HG02884 (cell line): ENCODE data around the gene SRRM5.
"Not testable (repeated sequence)": the region's sequence is repeated elsewhere in the genome, so short reads cannot be mapped to it uniquely, and the experiment has no call there.

Experiments
- ATAC-seq: cut with Tn5 transposase; IDR thresholded peaks from one replicate; pipeline ENCODE4 v1.9.1; 2021; ENCODE audit warnings: mild to moderate bottlenecking, moderate library complexity; ENCODE audit not compliant: unreplicated experiment

SRRM5 gene, protein sequence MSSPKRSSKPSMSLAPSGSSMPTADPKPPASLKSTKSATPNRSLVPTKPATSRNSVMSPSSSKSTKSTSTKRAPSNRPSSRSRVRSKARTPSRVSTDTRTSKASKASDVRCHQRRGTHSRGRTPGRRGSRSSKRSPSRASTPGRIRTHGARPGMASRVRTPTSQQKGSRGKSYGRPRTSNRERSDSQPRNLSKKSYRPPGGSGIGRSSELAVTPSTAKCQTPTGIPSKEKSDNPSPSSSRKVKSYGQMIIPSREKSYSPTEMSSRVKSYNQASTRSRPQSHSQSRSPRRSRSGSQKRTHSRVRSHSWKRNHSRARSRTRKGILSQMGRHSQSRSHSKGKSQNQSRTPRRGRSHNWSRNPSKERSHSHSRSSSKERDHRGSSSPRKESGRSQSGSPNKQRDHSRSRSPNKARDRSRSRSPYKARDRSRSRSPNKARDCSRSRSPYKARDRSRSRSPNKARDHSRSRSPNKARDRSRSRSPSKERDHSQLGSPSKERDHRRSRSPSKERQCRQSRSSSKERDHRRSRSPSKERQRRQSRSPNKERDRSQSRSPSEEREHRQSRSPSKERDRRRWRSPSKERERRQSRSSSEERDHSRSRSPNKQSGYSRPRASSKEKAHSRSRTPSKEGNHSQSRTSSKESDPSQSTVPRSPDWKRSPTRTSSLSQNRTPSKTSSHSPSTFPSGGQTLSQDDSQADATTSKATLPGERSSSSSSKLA

DNA sequence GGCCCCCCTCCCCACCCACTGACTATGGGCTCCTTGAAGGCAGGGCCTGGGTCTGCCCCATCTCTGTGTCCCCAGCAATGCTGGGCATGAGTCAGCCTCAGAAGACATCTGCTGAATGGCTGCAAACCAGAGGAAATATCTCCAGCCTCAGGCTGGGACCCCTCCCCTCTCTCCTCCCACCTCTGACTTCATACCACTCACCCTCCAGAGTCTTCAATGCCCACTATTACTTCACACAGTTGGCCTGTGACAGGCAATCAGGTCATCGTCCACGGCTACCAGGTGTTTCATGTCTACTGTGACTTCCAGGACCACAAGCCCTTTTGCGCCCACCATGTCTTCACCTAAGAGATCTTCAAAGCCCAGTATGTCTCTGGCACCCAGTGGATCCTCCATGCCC lies at the start of gene SRRM5:
TSS of gene SRRM5 (plus strand) at position 301 of the 400 bp plus-strand sequence. CDS start at position 335, 34 bp downstream.
- no peak for ATAC-seq

DNA sequence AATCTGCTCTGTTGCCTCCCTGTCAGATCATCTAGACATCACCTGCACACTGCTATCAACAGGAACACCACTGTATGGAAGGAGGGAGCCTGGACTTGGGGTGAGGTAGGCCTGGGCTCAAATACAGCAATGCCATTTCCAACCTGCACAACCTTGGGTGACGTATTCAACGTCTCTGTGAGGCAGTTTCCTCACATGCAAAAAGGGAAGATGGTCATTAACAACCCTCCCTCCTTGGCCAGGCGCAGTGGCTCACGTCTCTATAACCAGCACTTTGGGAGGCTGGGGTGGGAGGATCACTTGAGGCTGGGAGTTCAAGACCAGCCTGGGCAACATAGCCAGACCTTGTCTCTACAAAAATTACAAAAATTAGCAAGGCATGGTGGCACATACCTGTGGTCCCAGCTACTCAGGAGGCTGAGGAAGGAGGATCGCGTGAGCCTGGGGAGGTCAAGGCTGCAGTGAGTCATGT lies 49.6 kb upstream of the SRRM5 start:
- no peak for ATAC-seq

DNA sequence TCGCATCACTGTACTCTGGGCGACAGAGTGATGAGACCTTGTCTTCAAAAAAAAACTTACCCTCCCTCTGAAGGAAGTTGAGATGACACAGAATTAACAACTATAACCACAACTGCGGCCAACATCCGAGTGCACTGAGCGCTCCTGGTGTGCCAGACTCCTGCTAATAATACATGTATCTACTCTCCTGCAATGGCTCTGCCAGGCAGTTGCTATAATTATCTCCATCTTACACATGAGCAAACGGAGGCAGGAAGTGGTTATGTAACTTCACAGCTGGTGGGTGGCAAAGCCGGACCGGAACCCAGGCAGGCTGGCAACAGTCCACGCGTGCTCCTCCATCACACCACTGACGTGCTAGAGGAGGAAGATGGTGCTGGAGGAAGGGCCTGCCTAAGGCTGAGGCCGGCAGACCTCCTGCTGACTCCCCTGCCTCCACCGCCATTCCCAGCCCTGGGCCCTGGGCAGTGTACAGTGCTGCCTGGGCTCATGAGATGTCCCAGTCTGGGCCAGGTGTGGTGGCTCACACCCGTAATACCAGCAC lies 49.1 kb upstream of the SRRM5 start:
- ATAC-seq: peak; percentile 52

DNA sequence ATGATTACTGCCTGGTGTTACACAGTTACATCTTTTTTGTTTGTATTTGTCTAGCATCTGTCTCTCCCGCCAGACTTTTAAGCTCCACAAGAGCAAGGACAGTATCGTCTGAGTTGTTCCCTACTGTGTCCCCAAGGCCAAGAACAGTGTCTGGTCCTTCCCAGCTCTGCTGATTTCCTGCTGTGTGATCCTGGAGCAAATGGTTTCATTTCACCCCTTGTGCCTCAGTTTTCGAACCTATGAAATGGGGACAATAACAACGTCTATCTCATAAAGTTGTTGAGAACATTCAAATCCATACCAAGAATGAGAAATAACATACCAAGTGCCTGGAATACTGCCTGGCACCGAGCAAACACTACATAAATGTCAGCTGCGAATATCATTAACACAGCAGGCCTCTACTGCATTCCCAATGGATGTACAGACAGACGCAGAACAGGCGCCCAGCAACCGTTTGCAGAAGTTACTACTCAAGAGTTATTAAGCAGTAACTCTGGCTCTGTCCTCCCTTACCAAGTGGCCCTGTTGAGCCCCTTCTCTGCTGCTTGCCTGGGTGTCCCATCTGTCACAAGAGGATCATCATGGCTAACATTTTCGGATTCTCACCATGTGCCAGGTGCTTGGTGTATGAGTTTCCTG lies 48.0 kb upstream of the SRRM5 start:
- ATAC-seq: no peak

DNA sequence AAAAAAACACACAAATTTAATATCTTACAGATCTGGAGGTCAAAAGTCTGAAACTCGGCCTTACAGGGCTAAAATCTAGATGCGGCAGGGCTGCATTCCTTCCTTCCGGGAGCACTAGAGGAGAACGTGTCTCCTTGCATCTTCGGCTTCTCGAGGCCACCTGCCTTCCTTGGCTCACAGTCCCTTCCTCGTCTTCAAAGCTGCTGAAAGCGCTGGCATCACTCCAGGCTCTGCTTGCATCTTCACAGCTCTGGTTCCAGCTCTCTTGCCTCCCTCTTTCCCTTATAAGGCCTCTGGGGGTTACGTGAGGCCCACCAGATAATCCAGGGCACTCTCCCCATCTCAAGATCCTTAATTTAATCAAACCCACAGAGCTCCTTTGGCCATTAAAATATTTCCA lies 47.1 kb upstream of the SRRM5 start:
- ATAC-seq: no peak

DNA sequence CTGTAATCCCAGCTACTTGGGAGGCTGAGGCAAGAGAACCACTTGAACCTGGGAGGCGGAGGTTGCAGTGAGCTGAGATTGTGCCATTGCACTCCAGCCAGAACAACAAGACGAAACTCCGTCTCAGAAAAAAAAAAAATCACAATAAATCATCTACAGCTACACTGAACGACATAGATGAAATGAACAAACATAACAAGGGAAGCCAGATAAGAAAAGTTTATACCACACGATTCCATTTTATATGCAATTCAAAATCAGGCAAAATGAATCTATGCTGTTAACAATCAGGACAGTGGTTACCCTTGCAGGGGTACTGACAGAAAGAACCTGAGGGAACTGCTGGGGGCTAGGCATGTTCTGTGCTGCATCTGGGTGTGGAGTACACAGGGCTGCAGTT lies 42.2 kb upstream of the SRRM5 start:
- no peak for ATAC-seq

DNA sequence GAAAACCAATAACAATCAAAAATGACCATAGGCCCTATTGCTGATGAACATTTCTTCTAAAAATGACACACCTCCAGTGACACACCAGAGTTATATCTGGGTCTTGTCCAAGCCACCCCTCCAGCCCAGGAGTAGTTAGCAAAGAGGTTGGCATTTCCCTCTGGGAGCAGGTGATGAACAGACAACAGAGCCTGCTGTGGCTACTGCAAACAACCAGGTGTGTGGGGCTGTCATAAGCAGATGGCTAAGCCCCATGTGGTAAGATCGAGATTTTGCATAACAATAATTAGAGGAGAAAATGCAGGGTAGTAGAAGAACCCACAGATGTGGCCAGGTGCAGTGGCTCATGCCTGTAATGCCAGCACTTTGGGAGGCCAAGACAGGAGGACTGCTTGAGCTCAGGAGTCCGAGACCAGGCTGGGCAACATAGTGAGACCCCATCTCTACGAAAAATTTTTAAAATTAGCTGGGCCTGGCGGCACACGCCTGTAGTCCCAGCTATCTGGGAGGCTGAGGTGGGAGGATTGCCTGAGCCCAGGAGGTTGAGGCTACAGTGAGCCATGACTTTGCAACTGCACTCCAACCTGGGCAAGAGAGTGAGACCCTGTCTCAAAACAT lies 41.6 kb upstream of the SRRM5 start:
- ATAC-seq: no peak

DNA sequence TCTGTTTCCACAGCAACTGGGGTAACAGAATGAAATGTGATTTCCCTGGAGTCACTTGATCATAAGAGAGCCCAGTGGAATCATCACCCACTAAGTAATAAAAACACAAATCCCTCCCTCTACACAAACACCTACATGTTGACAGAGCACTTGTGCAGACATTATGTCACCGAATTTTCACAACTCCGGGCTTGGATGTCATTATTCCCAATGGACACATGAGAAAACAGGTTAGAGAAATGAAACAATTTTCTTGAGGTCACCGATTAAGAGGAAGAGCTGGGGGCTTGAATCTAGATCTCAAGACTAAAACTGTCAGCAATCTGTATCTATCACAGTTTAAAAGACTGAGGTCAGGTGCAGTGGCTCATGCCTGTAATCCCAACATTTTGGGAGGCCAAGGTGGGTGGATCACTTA lies 39.7 kb upstream of the SRRM5 start:
- ATAC-seq: no peak

DNA sequence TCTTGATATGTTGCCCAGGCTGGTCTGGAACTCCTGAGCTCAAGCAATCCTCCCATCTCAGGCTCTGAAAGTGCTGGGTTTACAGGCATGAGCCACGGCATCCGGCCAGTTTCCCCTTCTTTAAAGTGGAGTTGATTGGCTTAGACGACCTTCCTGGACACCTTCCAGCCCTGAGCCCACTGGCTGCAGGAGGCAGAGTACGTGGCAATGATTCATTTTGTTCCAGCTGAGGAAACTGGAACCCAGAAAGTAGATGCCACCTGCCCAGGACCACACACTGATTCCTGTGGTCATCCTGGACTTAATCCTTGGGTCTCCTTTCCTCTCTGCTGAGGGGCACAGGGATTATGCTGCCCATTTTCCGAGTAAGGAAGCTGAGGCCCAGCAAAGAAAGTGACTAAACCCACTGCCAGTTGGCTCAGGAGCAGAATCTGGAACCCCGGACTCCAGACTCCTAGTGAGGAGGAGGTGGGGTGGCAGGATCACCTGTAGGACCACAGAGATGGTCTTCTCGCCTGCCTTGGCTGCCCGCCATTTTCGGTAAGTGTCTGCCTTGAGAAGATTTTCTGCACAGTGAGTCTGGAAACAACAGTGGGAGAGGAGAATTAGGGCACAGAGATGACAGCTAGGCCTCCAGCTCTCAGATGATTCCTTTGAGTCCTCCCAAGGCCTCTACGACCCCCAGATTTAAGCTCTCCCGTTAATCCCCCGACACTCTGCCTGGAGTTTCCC lies 37.3 kb upstream of the SRRM5 start:
- ATAC-seq: no peak

DNA sequence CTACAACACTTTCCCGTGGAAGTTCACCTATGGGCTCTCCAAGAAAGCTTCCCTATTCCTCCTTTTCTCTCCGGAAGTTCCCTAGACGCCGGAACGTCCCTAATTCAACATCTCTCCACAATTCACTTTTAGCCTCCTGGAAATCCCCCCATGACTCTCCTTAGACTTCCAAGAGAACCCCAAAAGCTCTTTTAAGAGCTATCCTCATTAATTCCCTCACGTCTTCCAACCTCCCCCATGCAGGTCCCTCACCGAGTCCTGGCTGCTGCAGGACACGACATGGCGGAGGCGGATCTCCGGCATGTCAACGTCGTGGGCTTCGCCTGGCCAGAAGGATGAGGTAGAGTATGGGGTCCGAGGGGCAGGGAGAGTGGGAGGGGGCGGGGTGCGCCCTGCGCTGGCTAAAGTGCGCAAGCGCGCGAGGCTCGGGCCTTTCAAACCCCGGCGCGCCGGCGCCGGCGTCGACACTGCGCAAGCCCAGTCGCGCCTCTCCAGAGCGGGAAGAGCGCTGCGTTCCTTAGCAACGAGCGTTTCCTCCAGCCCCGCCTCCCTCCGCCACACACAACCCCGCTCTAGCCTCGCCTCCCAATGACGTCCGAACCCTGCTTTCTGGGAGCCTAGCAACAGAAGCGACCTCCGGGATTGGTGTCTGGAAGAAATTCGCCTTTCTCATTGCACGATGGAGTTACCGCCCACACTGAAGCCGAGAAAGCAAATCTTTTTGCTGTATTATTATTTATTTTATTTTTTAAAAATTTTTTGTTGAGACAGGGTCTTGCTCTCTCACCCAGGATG lies 36.5 kb upstream of the SRRM5 start, which contains the start of the genes PINLYP and XRCC1:
TSS of gene PINLYP (plus strand) at position 646 of the 795 bp plus-strand sequence. CDS start 1,391 bp downstream, outside the sequence.
TSS of gene XRCC1 (minus strand) at position 372 of the 795 bp plus-strand sequence. CDS start at position 303, 69 bp downstream.
- peak; percentile 97 for ATAC-seq

DNA sequence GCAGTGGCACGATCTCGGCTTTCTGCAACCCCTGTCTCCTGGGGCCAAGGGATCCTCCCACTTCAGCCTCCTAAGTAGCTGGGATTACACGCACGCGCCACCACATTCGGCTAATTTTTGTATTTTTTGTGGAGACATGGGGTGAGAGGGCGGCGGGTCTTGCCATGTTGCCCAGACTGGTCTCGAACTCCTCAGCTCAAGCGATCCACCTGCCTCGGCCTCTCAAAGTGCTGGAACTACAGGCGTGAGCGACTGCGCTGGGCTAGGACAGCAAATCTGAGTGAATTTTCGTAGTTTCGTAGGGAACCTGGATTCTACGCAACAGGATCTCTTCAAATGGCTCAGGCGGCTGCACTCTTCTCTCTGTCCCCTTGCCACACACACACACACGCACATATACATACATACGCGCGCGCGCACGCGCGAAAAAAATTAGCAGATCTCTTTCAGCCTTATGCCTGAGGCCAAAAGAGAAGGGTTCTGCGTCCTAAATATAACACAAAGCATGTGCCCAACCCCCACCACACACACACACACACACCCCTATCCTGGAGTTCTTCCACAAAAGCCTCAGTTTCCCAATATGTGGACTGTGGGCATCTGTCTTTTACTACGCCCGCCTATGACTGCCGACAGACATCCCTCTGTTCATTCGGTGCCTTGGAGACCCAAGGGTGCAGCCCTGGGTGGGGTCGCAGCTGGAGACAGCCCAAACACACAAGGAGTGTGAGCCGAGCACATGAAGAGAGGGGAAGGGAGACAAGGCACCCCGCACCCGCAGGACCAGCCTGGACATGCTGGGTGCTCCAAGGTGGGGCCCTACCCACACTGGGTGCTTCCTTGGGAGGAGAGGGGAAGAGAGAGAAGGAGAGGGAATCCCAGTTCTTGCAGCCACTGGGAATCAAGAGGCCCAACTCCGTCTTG lies 35.7 kb upstream of the SRRM5 start:
- ATAC-seq: no peak

DNA sequence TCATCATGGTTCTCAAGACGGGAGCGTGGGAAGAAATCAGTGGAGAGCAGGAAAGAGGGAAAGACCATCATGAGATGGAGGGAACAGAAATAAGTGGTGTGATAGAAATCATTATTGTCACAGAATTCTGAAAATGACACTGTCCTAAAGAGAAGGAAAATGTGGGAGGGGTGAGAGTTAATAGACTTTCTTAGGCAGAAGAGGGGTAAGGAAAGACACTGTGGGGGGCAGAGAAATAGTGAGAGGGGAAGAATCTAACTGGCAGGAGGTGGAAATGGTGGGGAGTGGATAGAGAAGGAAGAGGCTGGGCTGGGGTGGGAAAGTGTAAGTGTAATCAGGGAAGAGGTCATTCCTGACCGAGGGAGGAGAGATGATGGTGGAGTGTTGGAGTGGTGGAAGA lies 33.1 kb upstream of the SRRM5 start:
- no peak for ATAC-seq

DNA sequence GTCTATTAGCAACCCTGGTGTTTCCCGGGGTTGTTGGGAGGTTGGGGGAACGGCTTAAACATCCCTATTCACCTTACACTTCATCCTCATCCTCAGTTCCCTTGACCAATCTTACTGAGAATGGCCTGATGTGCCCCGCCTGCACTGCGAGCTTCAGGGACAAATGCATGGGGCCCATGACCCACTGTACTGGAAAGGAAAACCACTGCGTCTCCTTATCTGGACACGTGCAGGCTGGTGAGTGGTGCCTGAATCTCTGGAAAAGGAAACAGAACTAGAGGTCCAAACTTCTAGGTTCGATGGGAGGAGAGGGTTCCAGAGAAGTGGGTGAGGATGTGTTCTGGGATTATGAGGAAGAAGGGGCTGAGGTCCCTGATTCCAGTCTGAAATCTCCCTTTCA lies 30.4 kb upstream of the SRRM5 start:
- ATAC-seq: no peak

DNA sequence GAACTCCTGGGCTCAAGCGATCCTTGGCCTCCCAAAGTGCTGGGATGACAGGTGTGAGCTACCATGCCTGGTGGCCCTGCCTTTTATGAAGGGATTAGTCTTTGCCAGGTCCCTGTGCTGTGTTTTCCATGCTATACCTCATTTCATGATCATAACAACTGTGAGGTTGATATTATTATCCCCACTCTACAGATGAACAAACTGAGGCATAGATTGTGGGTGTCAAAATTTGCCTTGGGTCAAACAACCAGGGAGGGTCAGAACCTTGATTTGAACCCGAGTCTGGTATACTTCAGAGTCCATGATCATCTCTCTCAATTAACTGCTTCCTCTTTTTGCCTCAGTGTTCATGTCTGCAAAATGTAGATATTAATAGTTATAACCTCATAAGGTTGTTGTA lies 29.4 kb upstream of the SRRM5 start:
- no peak for ATAC-seq

DNA sequence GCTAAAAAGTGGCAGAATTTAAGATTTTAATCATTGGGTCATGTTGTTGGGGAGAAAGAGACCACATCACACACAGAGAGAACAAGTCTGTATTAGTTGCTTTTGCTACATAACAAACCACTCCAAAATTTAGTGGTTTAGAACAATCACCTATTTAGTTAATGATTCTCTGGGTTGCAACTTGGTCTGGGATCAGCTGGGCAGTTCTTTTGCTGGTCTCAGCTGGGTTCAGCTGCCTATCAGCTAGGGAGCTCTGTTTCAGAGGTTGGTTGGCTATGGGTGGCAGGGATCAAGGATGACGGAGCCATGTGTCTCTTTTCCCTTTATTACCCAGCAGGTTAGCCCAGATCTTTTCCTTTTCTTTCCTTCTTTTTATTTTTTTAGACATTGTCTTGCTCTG lies 27.4 kb upstream of the SRRM5 start:
- no peak for ATAC-seq

DNA sequence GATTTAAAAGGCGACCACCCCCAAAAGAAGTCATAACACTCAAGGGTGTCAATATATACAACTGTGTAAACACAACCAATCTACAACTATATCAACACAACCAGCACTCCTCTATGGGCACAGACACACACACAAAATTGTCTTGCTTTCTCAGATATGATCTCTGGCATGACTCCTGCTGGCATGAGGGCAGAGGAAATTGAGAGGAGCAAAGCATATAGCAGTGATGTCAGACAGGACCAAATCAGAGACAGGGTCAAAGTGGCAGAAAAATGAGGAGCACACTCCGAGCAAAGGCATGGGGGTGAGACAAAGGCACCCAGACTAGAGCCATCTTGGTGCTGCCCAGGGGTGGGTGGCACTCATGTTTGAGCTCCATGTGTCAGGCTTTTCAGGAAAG lies 25.5 kb upstream of the SRRM5 start:
- ATAC-seq: no peak

DNA sequence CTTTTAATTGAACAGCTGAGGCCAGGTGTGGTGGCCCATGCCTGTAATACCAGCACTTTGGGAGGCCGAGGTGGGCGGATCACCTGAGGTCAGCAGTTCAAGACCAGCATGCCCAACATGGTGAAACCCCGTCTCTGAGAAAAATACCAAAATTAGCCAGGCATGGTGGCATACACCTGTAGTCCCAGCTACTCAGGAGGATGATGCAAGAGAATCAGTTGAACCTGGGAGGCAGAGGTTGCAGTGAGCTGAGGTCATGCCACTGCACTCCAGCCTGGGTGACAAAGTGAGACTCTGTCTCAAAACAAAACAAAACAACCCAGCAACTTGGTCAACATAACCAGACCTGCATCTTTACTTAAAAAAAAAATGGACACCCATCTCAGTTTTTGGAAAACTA lies 24.9 kb upstream of the SRRM5 start:
- not testable (repeated sequence) for ATAC-seq

DNA sequence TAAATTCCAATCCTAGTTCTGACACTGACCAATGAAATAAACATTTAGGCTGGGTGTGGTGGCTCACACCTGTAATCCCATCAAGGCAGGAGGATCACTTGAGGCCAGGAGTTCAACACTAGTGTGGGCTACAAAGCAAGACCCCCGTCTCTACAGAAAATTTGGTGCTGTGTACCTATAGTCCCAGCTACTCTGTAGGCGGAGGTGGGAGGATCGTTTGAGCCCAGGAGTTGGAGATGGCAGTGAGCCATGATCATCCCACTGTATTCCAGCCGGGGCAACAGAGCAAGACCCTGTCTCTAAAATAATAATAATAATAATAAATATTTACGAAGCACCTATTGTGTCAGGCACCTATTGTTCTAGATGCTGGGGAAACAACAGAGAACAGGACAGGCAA lies 22.6 kb upstream of the SRRM5 start:
- ATAC-seq: no peak
